SK-N-SH treated with all-trans-retinoic acid at 6 μM for 48 hours (cell line): ENCODE results near the gene WWTR1.

Experiments used
- CSDC2 ChIP-seq: fragments of 250-450 bp; sonication (Bioruptor Pico); IDR thresholded peaks from 2 replicates; pipeline ENCODE4 v1.5.0; 2020; ENCODE audit warnings: mild to moderate bottlenecking, moderate library complexity
- ISL1 ChIP-seq: fragments of 250-450 bp; sonication (Bioruptor Pico); IDR thresholded peaks from 2 replicates; pipeline ENCODE4 v2.1.2; 2022; ENCODE audit warnings: mild to moderate bottlenecking, moderate library complexity

- no peak for TF ChIP-seq CSDC2 (CRISPR knock-in tag)
- no peak for TF ChIP-seq ISL1 (CRISPR knock-in tag)
Measured at GRCh38 chr3:149610351-149611105, 47.3 kb downstream of the WWTR1 start.
